Trophoblast cell (in vitro differentiated cells and primary cell): ENCODE measurements around the gene DNAJC6.

ENCODE experiments used
- DNase-seq, 2 donors: peaks; one replicate each; pipeline ENCODE4 v3.0.0-alpha.2; 2016
- H2AFZ ChIP-seq: 2 replicates; pipeline ENCODE4 v1.6.1; 2013; ENCODE audit warnings: low read length, moderate library complexity, mild to moderate bottlenecking; ENCODE audit not compliant: insufficient read depth, poor library complexity
- H2AK5ac ChIP-seq: 2 replicates; pipeline ENCODE4 v1.6.1; 2013; ENCODE audit warnings: mild to moderate bottlenecking, low read length
- H2BK120ac ChIP-seq: 2 replicates; pipeline ENCODE4 v1.6.1; 2013; ENCODE audit warnings: low read length, mild to moderate bottlenecking, moderate library complexity; ENCODE audit not compliant: insufficient read depth, poor library complexity
- H2BK12ac ChIP-seq: 2 replicates; pipeline ENCODE4 v1.6.1; 2013; ENCODE audit warnings: mild to moderate bottlenecking, low read length, moderate library complexity
- H2BK5ac ChIP-seq: 2 replicates; pipeline ENCODE4 v1.6.1; 2013; ENCODE audit warnings: low read length, low read depth, moderate library complexity, mild to moderate bottlenecking; ENCODE audit not compliant: poor library complexity
- H3K14ac ChIP-seq: 2 replicates; pipeline ENCODE4 v1.6.1; 2013; ENCODE audit warnings: mild to moderate bottlenecking, low read length
- H3K18ac ChIP-seq: 2 replicates; pipeline ENCODE4 v1.6.1; 2013; ENCODE audit warnings: mild to moderate bottlenecking, low read length
- H3K23ac ChIP-seq: 2 replicates; pipeline ENCODE4 v1.6.1; 2013; ENCODE audit warnings: low read length
- H3K27ac ChIP-seq: 2 replicates; pipeline ENCODE4 v1.5.1; 2013; ENCODE audit warnings: low read depth, mild to moderate bottlenecking, inconsistent platforms, low read length, moderate library complexity
- H3K27me3 ChIP-seq: 2 replicates; pipeline ENCODE4 v1.6.1; 2013; ENCODE audit warnings: inconsistent platforms, mild to moderate bottlenecking, low read length, moderate library complexity; ENCODE audit not compliant: insufficient read depth
- H3K36me3 ChIP-seq, 2 experiments: 1 replicate in 1 of 2; 2 replicates in 1 of 2; pipeline ENCODE4 v1.6.1; 2013; ENCODE audit warnings: low read length in 2 of 2, mild to moderate bottlenecking in 2 of 2, moderate library complexity in 1 of 2; ENCODE audit not compliant: insufficient read depth in 2 of 2, control insufficient read depth in 1 of 2
- H3K4ac ChIP-seq: 2 replicates; pipeline ENCODE4 v1.6.1; 2013; ENCODE audit warnings: low read depth, mild to moderate bottlenecking, low read length, moderate library complexity
- H3K4me1 ChIP-seq, 2 experiments: 1 replicate in 1 of 2; 2 replicates in 1 of 2; pipeline ENCODE4 v1.6.1; 2013; ENCODE audit warnings: low read length in 2 of 2, mild to moderate bottlenecking in 2 of 2, moderate library complexity in 1 of 2; ENCODE audit not compliant: insufficient read depth in 2 of 2, control insufficient read depth in 1 of 2
- H3K4me2 ChIP-seq: 2 replicates; pipeline ENCODE4 v1.6.1; 2013; ENCODE audit warnings: inconsistent platforms, mild to moderate bottlenecking, low read length, moderate library complexity
- H3K4me3 ChIP-seq: 2 replicates; pipeline ENCODE4 v1.5.1; 2013; ENCODE audit warnings: mild to moderate bottlenecking, low read depth, low read length, inconsistent platforms
- H3K79me1 ChIP-seq: one replicate; pipeline ENCODE4 v1.6.1; 2013; ENCODE audit warnings: low read length
- H3K79me2 ChIP-seq: 2 replicates; pipeline ENCODE4 v1.6.1; 2013; ENCODE audit warnings: low read length, mild to moderate bottlenecking; ENCODE audit not compliant: control insufficient read depth, insufficient read depth, poor library complexity
- H3K9ac ChIP-seq: 2 replicates; pipeline ENCODE4 v1.6.1; 2013; ENCODE audit warnings: mild to moderate bottlenecking, low read length
- H3K9me3 ChIP-seq: 2 replicates; pipeline ENCODE4 v1.6.1; 2013; ENCODE audit warnings: low read depth, mild to moderate bottlenecking, control low read depth, inconsistent platforms, low read length; ENCODE audit not compliant: insufficient read depth
- H4K12ac ChIP-seq: 2 replicates; pipeline ENCODE4 v1.6.1; 2013; ENCODE audit warnings: low read depth, mild to moderate bottlenecking, low read length, moderate library complexity
- H4K8ac ChIP-seq: 2 replicates; pipeline ENCODE4 v1.6.1; 2013; ENCODE audit warnings: low read depth, mild to moderate bottlenecking, low read length, moderate library complexity
- H4K91ac ChIP-seq: one replicate; pipeline ENCODE4 v1.6.1; 2013; ENCODE audit warnings: low read depth, mild to moderate bottlenecking, low read length, moderate library complexity
- WGBS: extraction: QIAGEN DNeasy Blood & Tissue Kit; methylation state at CpG from one replicate; pipeline ENCODE4 v1.1.7; 2013; ENCODE audit warnings: missing lambda C conversion rate; ENCODE audit not compliant: insufficient read length, insufficient coverage; ENCODE audit errors: extremely low coverage; 5-methylcytosine and 5-hydroxymethylcytosine counted together

DNAJC6 gene

GRCh38 chr1:65437616-65438015, 128.3 kb downstream of the DNAJC6 start:
- no peak overlapping the region for H3K9ac ChIP-seq
- WGBS = 100% methylated on average over 2 of the region's 7 CpGs
- no peak overlapping the region for H3K27ac ChIP-seq
- H4K91ac ChIP-seq = no peak overlapping the region
- no peak overlapping the region for H3K14ac ChIP-seq
- peaks cover 0 to 6% of the 10 kb centered on the region in 2 experiments for H3K36me3 ChIP-seq
- peaks cover 4% of the 10 kb centered on the region for H3K79me1 ChIP-seq
- no peak overlapping the region for H2AK5ac ChIP-seq
- H3K9me3 ChIP-seq = no peaks in the 10 kb centered on the region
- H3K4me3 ChIP-seq = no peak overlapping the region
- H4K8ac ChIP-seq = no peak overlapping the region
- H2BK12ac ChIP-seq = no peak overlapping the region
- no peak for DNase-seq
- H3K23ac ChIP-seq = no peak overlapping the region
- H3K27me3 ChIP-seq = no peaks in the 10 kb centered on the region
- H3K18ac ChIP-seq = peak overlapping the region; percentile 10
- H3K4me2 ChIP-seq = no peak overlapping the region
- H3K4ac ChIP-seq = no peak overlapping the region
- H2BK120ac ChIP-seq = no peak overlapping the region
- H3K79me2 ChIP-seq = no peaks in the 10 kb centered on the region
- H2AFZ ChIP-seq = no peak overlapping the region
- H2BK5ac ChIP-seq = no peak overlapping the region
- no peak overlapping the region for H4K12ac ChIP-seq
- peaks cover 4 to 8% of the 10 kb centered on the region in 2 experiments for H3K4me1 ChIP-seq

DNA sequence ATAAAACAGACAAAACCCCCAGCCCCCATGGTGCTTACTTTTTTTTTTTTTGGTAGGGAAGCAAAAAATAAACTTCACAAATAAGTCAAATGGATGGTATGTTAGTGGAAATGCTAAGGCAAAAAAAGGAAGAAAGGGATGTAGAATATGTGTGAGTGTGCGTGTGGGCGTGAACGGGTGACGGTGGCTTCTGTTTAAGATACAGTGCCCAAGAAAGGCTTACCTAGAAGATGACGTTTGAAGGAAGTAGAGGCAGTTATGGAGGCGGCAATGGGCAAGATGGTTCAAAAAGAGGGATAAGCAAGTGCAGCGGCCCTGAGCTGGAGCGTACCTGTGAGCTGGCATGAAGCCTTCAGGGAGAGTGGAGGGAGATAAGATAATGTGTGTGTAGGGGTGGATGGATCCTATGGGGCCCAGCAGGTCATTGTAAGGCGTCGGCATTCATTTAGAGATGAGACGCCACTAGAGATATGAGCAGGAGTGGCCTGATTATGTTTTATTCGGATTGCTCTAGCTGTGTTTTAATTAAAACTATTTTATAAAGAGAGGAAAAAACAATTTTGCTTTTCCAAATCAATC, 131.1 kb downstream of the DNAJC6 start:
- Histone ChIP-seq H4K91ac (no peak overlapping the region), H3K23ac (no peak overlapping the region), H4K8ac (no peak overlapping the region), H3K4ac (no peak overlapping the region), H3K79me2 (no peaks in the 10 kb centered on the region), H3K18ac (no peak overlapping the region), H4K12ac (no peak overlapping the region), H3K9me3 (no peaks in the 10 kb centered on the region), H3K27ac (no peak overlapping the region), H2BK120ac (no peak overlapping the region), H2AK5ac (no peak overlapping the region), H3K14ac (no peak overlapping the region), H2AFZ (no peak overlapping the region), H3K4me3 (no peak overlapping the region), H3K9ac (no peak overlapping the region), H3K4me2 (no peak overlapping the region), H3K36me3 (peaks cover 0 to 2% of the 10 kb centered on the region in 2 experiments), H2BK12ac (no peak overlapping the region), H3K27me3 (no peaks in the 10 kb centered on the region), H3K4me1 (peaks cover 0 to 1% of the 10 kb centered on the region in 2 experiments), H3K79me1 (peaks cover 4% of the 10 kb centered on the region), H2BK5ac (no peak overlapping the region)
- 100% methylated on average over 4 of the region's 12 CpGs for WGBS
- peak; percentile 38 to 50 for DNase-seq

DNA sequence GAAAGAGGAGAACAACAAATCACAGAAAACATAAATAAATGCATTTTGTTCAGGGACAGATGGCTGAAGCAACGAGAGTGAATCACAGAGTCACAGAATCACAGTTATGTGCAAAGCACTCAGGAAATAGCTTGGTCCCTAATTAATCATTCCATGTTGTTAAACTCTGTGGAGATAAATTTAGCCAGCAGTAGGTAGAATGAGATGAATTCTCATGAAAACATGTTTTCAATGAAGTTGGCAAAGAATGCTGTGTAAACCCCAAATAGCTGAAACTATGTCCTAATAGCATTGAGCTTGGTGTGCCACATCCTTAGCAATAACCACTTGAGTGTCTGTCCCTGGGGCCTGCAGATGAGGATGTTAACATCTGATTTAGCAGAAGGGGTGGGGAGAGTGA, 131.6 kb downstream of the DNAJC6 start:
- DNase-seq = no peak
- H3K4me3 ChIP-seq = no peak overlapping the region

GRCh38 chr1:65441464-65441863, 132.1 kb downstream of the DNAJC6 start:
- no peak overlapping the region for H3K4ac ChIP-seq
- no peak overlapping the region for H3K14ac ChIP-seq
- H2BK120ac ChIP-seq = no peak overlapping the region
- no peak overlapping the region for H2AK5ac ChIP-seq
- no peak overlapping the region for H3K4me2 ChIP-seq
- H2BK12ac ChIP-seq = no peak overlapping the region
- peak overlapping the region; percentile 37 for H3K18ac ChIP-seq
- no CpG with 5 or more reads among the region's 3 CpGs for WGBS
- no peaks in the 10 kb centered on the region for H3K27me3 ChIP-seq
- H3K4me3 ChIP-seq = no peak overlapping the region
- H4K91ac ChIP-seq = no peak overlapping the region
- no peak overlapping the region for H3K27ac ChIP-seq
- no peak for DNase-seq
- no peak overlapping the region for H2BK5ac ChIP-seq
- no peak overlapping the region for H3K23ac ChIP-seq
- no peak overlapping the region for H4K12ac ChIP-seq
- no peak overlapping the region for H4K8ac ChIP-seq
- H3K36me3 ChIP-seq = peaks cover 0 to 2% of the 10 kb centered on the region in 2 experiments
- peaks cover 4% of the 10 kb centered on the region for H3K79me1 ChIP-seq
- H2AFZ ChIP-seq = no peak overlapping the region
- no peaks in the 10 kb centered on the region for H3K9me3 ChIP-seq
- peaks cover 0 to 1% of the 10 kb centered on the region in 2 experiments for H3K4me1 ChIP-seq
- H3K79me2 ChIP-seq = no peaks in the 10 kb centered on the region
- no peak overlapping the region for H3K9ac ChIP-seq

More for the DNA sequence above, 131.6 kb downstream of the DNAJC6 start:
- Histone ChIP-seq H3K4me1 (peaks cover 0 to 1% of the 10 kb centered on the region in 2 experiments), H2BK120ac (no peak overlapping the region), H3K4me2 (no peak overlapping the region), H3K18ac (no peak overlapping the region), H3K36me3 (peaks cover 0 to 2% of the 10 kb centered on the region in 2 experiments), H3K79me2 (no peaks in the 10 kb centered on the region), H4K12ac (no peak overlapping the region), H3K23ac (no peak overlapping the region), H3K4ac (no peak overlapping the region), H2AK5ac (no peak overlapping the region), H3K79me1 (peaks cover 4% of the 10 kb centered on the region), H4K91ac (no peak overlapping the region), H4K8ac (no peak overlapping the region), H3K9ac (no peak overlapping the region), H2BK5ac (no peak overlapping the region), H3K27ac (no peak overlapping the region), H3K27me3 (no peaks in the 10 kb centered on the region), H3K9me3 (no peaks in the 10 kb centered on the region), H2AFZ (no peak overlapping the region), H3K14ac (no peak overlapping the region), H2BK12ac (no peak overlapping the region)
- no CpG with 5 or more reads among the region's 1 CpG for WGBS
